Stomach (tissue), 9 donors: ENCODE data around the gene CTRL. TPM values are rescaled to one million over a fixed set of nuclear protein-coding genes. Genes with fewer than 3 reads are reported as not detected.

ENCODE experiments used
- DNase-seq, 2 donors: peaks; one replicate each; pipeline versions ENCODE4 v3.0.0 to v3.0.0-alpha.2; 2013 to 2019
- H3K27ac ChIP-seq, 5 donors: fragments of 200-600 bp in 4 of 5; sonication (generic) in 4 of 5; one replicate each; pipeline ENCODE4 v1.5.1; 2013 to 2019; ENCODE audit warnings: mild to moderate bottlenecking in 1 of 5, moderate library complexity in 1 of 5
- H3K27me3 ChIP-seq, 3 donors: fragments of 200-600 bp; sonication (generic); one replicate each; pipeline ENCODE4 v1.5.1; 2017 to 2019; ENCODE audit warnings: mixed run types in 1 of 3
- H3K36me3 ChIP-seq, 4 donors: fragments of 200-600 bp; sonication (generic); 1 replicate in 3 of 4; 2 replicates in 1 of 4; pipeline ENCODE4 v1.5.1; 2016 to 2019
- H3K4me1 ChIP-seq, 4 donors: fragments of 200-600 bp; sonication (generic); one replicate each; pipeline ENCODE4 v1.5.1; 2016 to 2019
- H3K4me3 ChIP-seq, 4 donors: fragments of 200-600 bp; sonication (generic) in 3 of 4; one replicate each; pipeline ENCODE4 v1.5.1; 2016 to 2019; ENCODE audit warnings: mild to moderate bottlenecking in 1 of 4
- H3K9me3 ChIP-seq, 4 donors: fragments of 200-600 bp; sonication (generic); one replicate each; pipeline ENCODE4 v1.5.1; 2016 to 2019
- EP300 ChIP-seq: sonication (generic); formaldehyde crosslinking; IDR thresholded peaks from one replicate; pipeline ENCODE4 v1.6.1; 2017; ENCODE audit warnings: antibody characterized with exemption
- POLR2A ChIP-seq, 4 donors: fragments of 450-650 bp; IDR thresholded peaks; one replicate each; pipeline ENCODE4 v1.6.1; 2016; ENCODE audit warnings: antibody characterized with exemption in 4 of 4, control low read depth in 2 of 4, mild to moderate bottlenecking in 1 of 4, moderate library complexity in 1 of 4
- POLR2AphosphoS5 ChIP-seq, 3 donors: sonication (generic); formaldehyde crosslinking; IDR thresholded peaks; one replicate each; pipeline ENCODE4 v1.6.1; 2016; ENCODE audit warnings: antibody characterized with exemption in 3 of 3
- WGBS, 5 donors: extraction: QIAGEN DNeasy Blood & Tissue Kit in 3 of 5; methylation state at CpG; one replicate each; pipeline versions ENCODE4 v1.1.5 to v1.1.7; 2013 to 2018; 5-methylcytosine and 5-hydroxymethylcytosine counted together
- intact Hi-C: fragments of 100-400 bp; cut with DNase I; formaldehyde crosslinking; loops from one replicate; pipeline ENCODE4 v1.15.1; 2023; ENCODE audit warnings: low total_unique reads
- polyA plus RNA-seq, 3 donors: library from polyadenylated mRNA; stranded (reverse); fragments of 200-250 nt; gene quantifications; one replicate each; pipeline ENCODE4 v1.2.3, GENCODE V29; 2013
- total RNA-seq, 5 donors: library from RNA; depleted of rRNA; stranded (reverse); fragments of >200 nt; gene quantifications; one replicate each; pipeline versions ENCODE4 v1.1.0 to v1.2.3, GENCODE V29; 2014 to 2016
- TF ChIP-seq, protein P1 (sequence below), 7 experiments: fragments of 450-650 bp in 4 of 7; fragments of 200-600 bp in 3 of 7; sonication (generic) in 3 of 7; IDR thresholded peaks; one replicate each; pipeline ENCODE4 v1.5.1; 2016 to 2019; ENCODE audit warnings: antibody characterized with exemption in 7 of 7, control low read depth in 2 of 7, mild to moderate bottlenecking in 1 of 7
- donor health status: healthy with polysubstance abuse.
- donor health status: Bipolar disorder and iron deficiency.
- donor health status: healthy.

CTRL gene
- total and polyA plus RNA-seq, 8 donors = 0.37 to 11.0 (median 2.1) TPM; not detected in 1

DNA sequence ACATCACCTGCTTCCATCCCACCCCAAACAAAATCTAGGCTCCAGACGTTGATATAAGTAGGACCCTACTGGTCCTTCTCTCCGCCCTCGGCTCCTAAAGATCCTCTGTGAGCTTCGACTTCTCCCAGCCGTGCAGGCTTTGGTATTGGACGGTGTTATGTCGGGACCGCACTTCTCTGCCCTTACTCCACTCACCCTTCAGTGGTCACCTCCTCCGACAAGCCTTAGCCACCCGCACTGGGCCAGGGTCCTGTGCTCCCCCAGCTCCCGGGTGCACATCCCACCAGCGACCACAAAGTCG, 3.4 kb upstream of the CTRL start:
- peak overlapping the region; percentile 75 to 89 (median 88) for H3K4me3 ChIP-seq
- no peaks in the 10 kb centered on the region for H3K27me3 ChIP-seq
- no peak for DNase-seq
- H3K4me1 ChIP-seq = peaks cover 25 to 35% (median 32%) of the 10 kb centered on the region in 4 donors
- TF ChIP-seq POLR2A (IDR thresholded peaks at IDR 0.05) (no peak), POLR2AphosphoS5 (IDR thresholded peaks at IDR 0.05) (no peak), EP300 (no peak)
- TF ChIP-seq, protein P1, sequence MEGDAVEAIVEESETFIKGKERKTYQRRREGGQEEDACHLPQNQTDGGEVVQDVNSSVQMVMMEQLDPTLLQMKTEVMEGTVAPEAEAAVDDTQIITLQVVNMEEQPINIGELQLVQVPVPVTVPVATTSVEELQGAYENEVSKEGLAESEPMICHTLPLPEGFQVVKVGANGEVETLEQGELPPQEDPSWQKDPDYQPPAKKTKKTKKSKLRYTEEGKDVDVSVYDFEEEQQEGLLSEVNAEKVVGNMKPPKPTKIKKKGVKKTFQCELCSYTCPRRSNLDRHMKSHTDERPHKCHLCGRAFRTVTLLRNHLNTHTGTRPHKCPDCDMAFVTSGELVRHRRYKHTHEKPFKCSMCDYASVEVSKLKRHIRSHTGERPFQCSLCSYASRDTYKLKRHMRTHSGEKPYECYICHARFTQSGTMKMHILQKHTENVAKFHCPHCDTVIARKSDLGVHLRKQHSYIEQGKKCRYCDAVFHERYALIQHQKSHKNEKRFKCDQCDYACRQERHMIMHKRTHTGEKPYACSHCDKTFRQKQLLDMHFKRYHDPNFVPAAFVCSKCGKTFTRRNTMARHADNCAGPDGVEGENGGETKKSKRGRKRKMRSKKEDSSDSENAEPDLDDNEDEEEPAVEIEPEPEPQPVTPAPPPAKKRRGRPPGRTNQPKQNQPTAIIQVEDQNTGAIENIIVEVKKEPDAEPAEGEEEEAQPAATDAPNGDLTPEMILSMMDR (IDR thresholded peaks at IDR 0.05) = no peak
- intact Hi-C loops = loop anchor here (10.0 kb wide), 1 partner anchor 110 kb away; no protein-coding TSS in a partner anchor
- H3K36me3 ChIP-seq = peaks cover 8 to 56% (median 41%) of the 10 kb centered on the region in 4 donors
- H3K27ac ChIP-seq = peak overlapping the region; percentile 6 to 99 (median 97)
- 17 to 57% (median 30%) methylated on average over 9 to 13 of the region's 13 CpGs for WGBS, 5 donors
- no peaks in the 10 kb centered on the region for H3K9me3 ChIP-seq

DNA sequence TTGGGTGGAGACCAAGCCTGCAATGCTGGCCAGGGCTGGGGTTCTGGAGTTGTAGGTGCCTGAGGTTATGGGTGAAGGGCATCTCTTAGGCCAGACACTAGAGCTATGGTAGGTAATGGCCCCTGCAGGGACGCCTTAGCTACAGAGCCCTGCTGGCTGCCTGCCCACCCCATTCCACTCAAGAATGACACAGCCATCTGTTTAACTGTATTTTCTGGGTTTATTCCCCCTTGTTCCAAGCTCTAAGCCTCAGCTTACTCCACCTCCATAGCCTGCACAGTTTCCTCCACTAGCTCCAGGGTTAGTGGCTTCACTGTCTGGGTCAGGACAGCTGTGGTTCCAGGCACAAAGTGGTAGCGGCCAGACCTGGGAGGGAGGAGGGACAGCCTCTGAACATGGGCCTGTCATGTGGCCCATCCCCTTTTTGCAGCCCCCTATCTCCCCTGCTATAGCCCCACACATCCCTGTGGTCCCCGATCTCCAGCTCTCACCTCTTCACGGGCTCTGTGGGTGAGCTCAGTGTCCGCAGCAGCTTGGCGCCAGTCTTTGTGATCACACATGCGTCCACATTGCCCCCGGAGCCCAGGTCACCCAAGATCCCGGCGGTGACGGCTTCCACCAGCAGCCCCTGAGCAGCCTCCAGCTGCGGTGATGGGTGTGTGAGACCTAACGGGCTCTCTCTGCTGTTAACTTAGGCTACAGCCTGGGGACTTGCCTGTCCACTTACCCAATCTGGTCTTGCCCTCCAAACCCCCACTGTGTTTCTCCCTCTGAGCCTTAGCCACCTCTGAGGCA, 2.8 kb upstream of the CTRL start:
- Histone ChIP-seq H3K4me1 (peaks cover 23 to 29% (median 27%) of the 10 kb centered on the region in 4 donors), H3K27me3 (no peaks in the 10 kb centered on the region), H3K36me3 (peaks cover 8 to 56% (median 44%) of the 10 kb centered on the region in 4 donors), H3K27ac (peak overlapping the region in 3 of 5 donors; percentile 94 to 99 (median 97)), H3K4me3 (peak overlapping the region; percentile 75 to 89 (median 88)), H3K9me3 (no peaks in the 10 kb centered on the region)
- 59 to 77% (median 69%) methylated on average over 13 of the region's 13 CpGs for WGBS, 5 donors
- no peak for TF ChIP-seq POLR2AphosphoS5 (IDR thresholded peaks at IDR 0.05)
- DNase-seq = no peak
- intact Hi-C loops = loop anchor here (10.0 kb wide), 1 partner anchor 110 kb away; no protein-coding TSS in a partner anchor

DNA sequence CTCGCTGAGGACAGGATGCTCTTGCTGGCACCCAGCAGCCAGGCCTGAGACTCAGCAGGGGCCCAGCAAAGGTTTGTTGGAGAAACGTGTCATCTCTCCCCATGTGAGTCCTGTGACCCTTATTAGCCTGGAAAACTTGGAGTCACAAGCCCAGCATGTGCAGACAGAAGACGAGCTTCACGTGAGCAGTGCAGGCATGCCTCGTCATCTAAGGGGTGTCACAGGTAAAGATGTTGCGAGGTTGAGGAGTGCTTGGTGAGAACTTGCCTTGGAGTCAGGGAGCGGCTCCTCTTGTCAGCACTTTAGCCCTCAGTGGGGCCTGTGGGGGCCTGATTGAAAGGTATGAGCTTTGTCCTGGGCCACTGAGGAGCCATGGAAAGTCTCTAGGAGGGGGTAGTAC, 2.1 kb upstream of the CTRL start:
- H3K9me3 ChIP-seq = no peaks in the 10 kb centered on the region
- WGBS, 5 donors = 78 to 88% (median 85%) methylated on average over 7 of the region's 7 CpGs
- TF ChIP-seq EP300 (no peak), POLR2AphosphoS5 (IDR thresholded peaks at IDR 0.05) (no peak), POLR2A (IDR thresholded peaks at IDR 0.05) (no peak)
- TF ChIP-seq, protein P1 (IDR thresholded peaks at IDR 0.05) = no peak
- peaks cover 23 to 28% (median 27%) of the 10 kb centered on the region in 4 donors for H3K4me1 ChIP-seq
- H3K4me3 ChIP-seq = no peak overlapping the region
- intact Hi-C loops = loop anchor here (10.0 kb wide), 1 partner anchor 109 kb away; no protein-coding TSS in a partner anchor
- H3K27me3 ChIP-seq = no peaks in the 10 kb centered on the region
- peaks cover 8 to 62% (median 50%) of the 10 kb centered on the region in 4 donors for H3K36me3 ChIP-seq
- no peak overlapping the region for H3K27ac ChIP-seq
- DNase-seq = no peak

DNA sequence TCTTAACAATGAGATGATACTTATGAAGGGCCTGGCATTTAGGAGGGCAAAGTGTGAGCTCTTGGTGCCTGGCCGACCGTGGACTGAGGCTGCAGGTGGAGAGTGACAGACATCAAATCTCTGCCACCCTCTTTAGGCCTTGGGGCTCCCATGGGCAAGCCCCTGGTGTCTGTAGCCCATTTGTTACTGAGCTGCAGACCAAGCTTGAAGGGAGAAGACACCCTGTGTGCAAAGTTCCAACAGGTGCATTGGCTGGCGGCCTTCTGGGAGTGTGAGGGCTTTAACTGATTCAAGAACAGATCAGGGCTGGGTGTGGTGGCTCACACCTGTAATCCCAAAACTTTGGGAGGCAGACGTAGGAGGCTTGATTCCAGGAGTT, 789 bp upstream of the CTRL start:
- Histone ChIP-seq H3K4me1 (peaks cover 21 to 29% (median 25%) of the 10 kb centered on the region in 4 donors), H3K36me3 (peaks cover 13 to 73% (median 63%) of the 10 kb centered on the region in 4 donors), H3K27ac (no peak overlapping the region), H3K4me3 (no peak overlapping the region), H3K27me3 (no peaks in the 10 kb centered on the region), H3K9me3 (no peaks in the 10 kb centered on the region)
- no peak for DNase-seq
- intact Hi-C loops = loop anchor here (10.0 kb wide), 1 partner anchor 108 kb away; no protein-coding TSS in a partner anchor
- WGBS, 5 donors = 82 to 96% (median 91%) methylated on average over 4 of the region's 4 CpGs
- no peak for TF ChIP-seq EP300
- TF ChIP-seq, protein P1 (IDR thresholded peaks at IDR 0.05) = no peak
- TF ChIP-seq POLR2A (IDR thresholded peaks at IDR 0.05) = no peak
- no peak for TF ChIP-seq POLR2AphosphoS5 (IDR thresholded peaks at IDR 0.05)
